Left renal cortex interstitium (tissue), 4 donors: ENCODE results near the gene RBBP8NL. TPM values are rescaled to one million over a fixed set of nuclear protein-coding genes. Genes with fewer than 3 reads are reported as not detected.
"Not testable (repeated sequence)": the region's sequence is repeated elsewhere in the genome, so short reads cannot be mapped to it uniquely, and the experiment has no call there.

Experiments used
- DNase-seq, 4 donors: peaks; one replicate each; pipeline ENCODE4 v3.0.0-alpha.2; 2013; ENCODE audit warnings: low read depth in 4 of 4, low spot score in 2 of 4, missing footprints in 1 of 4
- polyA plus RNA-seq, 4 donors: library from polyadenylated mRNA; unstranded; fragments of 120-200 nt; gene quantifications; one replicate each; pipeline ENCODE4 v1.2.1, GENCODE V29; 2013; ENCODE audit not compliant: insufficient read length in 4 of 4

RBBP8NL gene
- polyA plus RNA-seq, 4 donors, result 1.6 to 3.0 (median 2.0) TPM

DNA sequence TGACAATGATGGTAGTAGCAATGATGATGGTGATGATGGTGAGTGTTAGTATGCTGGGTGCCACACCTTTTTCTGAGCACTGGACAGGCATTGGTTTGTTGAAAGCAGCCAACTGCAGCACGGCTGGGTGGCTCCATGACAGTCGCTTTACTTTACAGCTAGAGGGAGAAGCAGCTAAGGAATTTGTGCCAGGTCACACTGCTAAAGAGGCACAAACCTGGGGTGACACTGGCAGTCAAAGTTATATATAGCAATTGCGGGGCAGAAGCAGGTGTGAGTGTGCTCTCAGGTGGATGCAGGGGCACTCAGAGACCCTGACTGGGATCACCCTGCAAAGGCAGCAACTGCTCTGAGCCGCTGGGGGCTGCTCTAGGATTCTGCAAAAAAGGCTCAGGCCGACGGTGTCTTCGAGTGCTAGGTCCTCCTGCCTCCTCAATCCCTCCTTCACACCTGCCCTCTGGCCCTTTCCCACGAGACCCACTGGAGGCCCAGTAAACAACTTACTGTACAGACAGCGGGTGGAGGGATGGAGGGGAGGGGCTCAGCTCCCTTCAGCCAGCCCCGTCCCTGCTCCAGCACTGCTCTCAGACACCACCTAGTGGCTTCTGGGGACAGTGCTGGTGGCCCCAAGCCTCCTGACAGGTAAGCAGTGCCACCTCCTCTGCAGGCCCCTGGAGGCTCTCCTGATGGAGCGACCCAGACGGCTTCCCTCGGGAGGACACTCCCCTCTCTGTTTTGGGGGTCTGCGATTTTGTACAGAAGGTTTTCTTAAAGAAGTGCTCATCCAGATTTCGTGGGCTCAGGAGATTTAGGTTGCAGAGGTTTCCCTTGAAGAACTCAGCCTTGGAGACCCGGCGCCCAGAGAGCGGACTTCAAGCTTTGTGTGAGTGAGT is 44.8 kb downstream of the RBBP8NL start:
- no peak for DNase-seq

DNA sequence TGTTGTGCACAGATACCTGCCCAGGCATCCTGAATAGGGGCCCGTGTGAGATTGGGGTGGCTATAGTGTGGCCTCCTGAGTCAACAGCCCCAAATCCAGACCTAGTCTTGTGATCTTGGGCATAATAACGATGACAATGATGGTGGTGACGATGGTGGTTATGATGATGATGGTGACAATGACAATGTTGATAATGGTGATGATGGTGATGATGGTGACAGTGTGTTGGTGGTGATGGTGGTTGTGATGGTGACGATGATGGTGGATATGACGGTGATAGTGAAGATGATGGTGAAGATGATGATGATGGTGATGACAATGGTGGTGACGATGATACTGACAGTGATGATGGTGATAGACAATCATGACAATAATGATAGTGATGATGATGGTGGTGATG is 45.5 kb downstream of the RBBP8NL start:
- DNase-seq, result no peak

DNA sequence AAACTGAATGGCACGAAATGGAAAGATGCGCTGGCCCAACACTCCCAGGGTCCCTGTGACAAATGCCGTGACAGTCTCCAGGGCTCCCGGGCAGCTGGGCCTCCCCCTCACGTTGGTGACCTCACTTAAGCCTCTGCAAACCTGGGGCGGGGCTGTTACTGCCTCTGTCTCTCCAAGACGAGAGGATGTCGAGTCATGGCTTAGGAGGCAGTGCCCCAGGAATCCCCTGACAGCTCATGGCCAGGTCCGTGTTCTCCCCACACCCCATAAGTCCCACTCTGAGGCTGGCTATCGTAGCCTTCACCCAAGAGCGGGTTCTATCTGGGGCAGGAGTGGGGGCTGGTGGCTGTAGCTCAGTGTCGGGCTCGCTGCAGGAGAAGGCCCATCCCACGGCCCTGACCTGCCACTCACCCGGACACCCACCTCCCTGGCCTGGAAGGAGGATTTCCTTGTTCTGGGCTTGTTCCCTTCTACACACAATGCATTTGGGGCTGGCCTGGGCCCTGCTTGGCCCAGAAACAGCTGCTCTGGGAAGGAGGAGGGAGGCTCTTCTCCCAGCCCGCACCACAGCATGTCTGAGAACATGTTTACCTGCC is 46.0 kb downstream of the RBBP8NL start:
- DNase-seq, result no peak

DNA sequence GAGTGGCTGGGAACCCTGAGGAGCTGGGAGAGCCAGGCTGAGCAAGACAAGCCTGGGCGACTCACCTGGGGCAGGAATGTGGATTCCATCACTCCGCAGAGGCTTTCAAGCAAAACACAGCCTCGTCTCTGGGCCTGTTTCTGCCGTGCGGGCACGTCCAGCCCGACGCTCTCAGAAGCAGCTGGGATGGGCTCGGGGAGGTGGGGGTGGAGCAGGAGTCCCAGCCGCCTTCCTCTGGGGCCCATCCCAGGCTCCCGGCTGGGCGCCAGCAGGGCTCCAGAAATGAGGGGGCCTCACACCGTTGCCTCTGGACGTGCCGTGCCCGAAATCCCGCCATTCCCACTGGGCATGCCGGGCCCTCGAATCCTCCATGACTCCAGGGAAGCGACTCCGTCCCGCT is 49.1 kb downstream of the RBBP8NL start:
- no peak for DNase-seq

DNA sequence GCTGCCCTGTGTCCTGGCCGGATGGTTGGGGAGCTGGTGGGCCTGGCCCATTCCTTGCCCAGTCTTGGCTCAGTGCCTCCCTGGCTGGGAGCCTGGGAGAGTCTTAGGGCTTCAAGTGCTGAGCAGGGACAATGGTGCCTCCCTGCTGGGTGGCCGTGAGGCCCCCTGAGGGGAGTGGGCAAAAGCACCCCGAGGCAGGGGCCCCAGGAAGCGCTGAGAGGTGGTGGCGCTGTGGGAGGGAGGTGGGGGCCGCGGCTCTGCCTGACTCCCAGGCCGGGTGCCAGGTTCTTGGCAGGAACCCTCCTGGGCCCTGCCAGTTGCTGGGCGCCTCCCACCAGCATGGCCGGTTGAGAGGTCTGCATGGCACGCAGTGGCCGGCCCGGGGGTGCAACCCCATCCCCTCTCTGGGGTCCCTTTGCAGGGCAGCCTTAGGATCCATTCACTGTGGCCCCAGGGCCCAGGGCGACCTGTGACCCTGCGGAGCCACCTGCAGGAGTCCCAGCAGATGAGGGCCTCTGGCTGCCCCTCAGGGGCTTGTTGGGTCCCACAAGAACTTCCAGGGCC is 49.6 kb downstream of the RBBP8NL start:
- DNase-seq, result no peak

DNA sequence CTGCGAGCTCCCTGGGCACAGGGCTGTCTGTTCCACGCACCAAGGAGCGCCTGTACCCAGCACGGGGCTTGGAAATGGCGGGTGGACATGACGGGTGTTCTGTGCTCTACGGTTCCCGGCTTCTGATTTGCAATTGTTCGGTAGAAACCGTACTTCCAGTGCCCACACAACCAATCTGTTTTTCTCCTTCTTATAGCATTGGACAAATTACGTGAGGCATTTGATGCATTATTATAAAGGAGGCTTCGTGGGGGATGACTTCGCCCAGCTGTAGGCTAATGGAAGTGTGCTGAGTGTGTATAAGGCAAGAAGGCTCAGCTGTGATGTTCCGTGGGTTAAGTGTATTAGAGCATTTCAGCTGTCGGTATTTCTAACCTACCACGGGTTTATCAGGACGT is 50.3 kb downstream of the RBBP8NL start:
- no peak for DNase-seq

DNA sequence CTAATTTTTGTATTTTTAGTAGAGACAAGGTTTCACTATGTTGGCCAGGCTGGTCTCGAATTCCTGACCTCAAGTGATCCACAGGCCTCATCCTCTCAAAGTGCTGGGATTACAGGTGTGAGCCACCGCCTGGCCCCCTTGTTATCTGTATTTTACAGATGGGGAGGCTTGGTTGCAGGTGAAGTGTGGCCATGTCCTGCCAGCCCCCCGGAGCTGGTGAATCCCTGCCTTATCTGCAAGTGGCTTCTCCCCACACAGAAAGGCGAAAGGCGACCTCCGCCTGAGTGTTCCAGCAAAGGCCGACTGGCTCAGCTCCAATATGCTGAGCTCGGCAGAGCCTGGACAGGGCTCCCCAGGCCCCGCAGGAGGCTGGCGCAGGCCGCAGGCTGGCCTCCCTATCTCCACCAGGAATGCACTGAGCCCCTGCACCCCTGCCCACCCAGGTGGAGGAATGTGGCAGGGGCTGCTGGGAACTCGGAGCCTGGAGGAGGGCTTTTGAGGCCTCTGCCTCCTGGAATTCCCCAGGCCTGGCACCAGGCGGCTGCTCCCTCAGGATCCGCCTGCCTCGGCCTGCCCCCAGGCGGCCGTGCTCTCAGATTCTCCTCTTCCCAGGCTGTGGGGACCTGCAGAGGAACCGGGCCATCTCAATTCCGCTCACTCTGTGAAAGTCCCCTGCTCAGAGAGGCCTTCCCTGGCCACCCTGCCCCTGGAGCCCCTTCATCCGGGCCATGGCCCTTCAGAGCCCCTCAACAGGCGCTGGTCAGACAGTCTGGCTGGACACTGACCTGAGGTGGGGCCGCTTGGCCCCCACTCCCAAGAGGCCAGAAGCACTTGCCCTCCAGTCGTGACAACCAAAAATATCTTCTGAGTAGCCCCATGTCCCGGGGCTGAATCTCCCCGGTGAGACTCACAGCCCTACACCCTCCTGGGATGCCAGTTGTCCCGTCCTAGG is 51.0 kb downstream of the RBBP8NL start:
- DNase-seq, result no peak

DNA sequence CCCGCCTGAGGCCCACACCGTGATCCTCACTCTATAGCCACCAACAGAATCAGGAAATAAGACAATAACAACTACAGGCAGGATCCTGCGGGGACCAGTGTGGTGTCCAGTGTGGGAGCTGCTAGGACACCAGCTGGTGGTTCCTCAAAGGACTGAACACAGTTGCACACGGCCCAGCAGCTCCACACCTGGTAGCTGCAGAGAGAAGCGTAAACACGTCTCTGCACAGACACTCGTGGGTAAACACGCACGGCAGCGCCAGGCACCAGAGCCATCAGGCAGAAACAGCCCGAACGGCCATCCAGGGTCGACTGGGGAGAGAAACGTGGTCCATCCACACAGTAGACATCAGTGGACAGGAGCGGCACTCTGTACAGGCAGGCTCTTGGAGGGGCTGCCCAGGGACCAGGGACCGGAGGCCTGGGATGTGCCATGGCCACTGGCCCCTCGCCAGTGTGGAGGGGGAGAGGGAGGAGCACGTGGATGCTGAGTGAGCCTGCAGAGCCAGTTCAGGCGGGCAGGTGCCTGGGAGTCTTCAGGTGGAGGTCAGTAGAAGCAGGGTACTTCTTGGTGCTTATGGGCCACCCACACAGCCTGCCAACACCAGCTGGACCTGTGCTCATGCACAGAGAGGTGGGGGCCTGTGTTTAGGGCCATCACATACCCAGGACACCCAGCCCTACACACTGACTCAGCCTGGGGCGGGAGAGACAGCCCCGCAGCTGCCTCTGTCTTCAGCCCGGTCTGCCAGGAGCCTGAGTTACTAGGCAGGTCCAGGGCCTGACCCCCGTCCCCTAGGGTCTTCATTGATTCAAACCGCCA is 52.8 kb downstream of the RBBP8NL start:
- DNase-seq, result no peak

DNA sequence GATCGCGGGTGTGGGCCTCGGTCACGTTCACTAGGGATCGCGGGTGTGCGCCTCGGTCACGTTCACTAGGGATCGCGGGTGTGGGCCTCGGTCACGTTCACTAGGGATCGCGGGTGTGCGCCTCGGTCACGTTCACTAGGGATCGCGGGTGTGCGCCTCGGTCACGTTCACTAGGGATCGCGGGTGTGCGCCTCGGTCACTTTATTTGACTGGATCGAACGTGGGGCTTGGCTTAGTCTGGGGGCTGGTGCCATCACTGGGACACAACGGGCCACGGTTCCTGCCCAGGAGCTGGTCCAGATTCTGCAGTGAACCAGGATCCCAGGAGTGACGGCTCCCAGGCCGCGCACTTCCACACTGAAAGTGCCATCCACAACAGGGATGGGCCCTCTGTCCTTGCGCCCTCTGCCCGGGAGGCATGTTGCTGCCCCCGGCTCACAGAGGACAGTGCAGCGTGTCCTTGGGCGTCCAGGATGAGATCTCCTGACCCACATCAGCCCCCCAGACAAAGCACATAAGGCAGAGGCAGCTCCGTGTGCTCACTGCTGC is 53.6 kb downstream of the RBBP8NL start:
- not testable (repeated sequence) for DNase-seq

DNA sequence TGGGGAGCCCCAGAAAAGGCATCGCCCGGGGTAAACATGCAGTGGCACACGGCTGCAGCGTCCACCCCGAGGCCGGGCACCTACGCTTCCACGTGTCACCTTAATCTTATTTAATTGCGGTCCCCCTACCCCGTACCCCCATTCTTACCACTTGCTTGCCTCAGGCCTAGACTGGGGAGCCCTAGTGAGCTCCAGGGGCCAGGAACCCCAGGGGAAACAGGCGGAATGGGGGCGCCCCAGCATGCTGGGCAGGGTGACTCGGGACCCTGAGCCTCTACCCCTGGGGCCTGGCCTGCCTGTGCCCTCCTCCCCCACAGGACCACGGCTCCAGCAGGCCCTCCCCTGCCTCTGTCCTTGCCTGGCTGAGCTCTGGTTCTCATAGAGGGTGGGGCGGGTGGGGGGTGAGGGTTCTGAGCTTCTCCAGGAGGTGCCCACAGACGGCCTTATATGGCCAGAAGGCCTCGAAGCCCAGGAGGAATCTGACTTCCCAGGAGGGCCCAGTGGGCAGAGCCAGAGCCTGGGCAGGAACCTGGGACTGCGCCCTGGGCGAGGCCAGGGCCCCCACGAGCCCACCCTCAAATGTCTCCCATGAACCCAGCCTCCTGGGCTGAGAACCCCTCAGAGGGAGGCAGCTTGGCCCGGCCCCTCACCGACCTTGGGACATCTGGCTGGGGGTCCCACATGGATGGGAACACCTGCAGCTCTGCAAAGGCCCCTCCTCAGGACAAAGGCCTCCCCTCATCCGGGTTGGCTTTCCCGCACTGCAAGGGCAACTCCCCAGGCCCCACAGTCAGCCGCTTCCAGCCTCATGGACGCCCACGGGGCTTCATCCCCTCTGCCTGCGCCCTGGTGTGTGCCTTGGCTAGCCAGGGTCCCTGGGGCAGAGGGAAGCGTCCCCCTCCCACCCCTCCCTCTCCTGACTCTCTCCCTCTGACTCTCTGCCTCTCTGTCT is 55.0 kb downstream of the RBBP8NL start:
- no peak for DNase-seq

DNA sequence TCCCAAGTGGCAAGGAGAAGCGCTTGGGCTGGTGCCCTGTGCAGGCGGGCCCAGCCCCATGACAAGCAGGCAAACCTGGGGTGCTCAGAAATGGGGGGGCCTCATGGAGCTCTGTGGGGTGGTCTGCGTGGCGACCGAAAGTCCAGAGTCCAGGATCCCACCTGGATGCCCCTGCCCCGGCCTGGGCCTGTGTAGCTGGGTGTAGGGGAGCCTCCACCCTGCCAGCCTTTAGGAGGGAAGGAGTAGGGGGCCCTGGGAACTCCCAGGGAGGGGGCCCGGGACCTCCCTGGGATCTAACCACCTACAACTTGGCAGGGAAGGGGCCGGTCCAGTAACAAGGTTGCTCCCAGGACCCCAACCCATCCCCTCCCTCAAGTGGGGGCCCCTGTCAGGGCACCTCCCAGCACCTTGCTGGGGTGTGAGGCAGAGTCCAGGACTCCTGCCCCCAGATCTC is 55.7 kb downstream of the RBBP8NL start:
- no peak for DNase-seq

DNA sequence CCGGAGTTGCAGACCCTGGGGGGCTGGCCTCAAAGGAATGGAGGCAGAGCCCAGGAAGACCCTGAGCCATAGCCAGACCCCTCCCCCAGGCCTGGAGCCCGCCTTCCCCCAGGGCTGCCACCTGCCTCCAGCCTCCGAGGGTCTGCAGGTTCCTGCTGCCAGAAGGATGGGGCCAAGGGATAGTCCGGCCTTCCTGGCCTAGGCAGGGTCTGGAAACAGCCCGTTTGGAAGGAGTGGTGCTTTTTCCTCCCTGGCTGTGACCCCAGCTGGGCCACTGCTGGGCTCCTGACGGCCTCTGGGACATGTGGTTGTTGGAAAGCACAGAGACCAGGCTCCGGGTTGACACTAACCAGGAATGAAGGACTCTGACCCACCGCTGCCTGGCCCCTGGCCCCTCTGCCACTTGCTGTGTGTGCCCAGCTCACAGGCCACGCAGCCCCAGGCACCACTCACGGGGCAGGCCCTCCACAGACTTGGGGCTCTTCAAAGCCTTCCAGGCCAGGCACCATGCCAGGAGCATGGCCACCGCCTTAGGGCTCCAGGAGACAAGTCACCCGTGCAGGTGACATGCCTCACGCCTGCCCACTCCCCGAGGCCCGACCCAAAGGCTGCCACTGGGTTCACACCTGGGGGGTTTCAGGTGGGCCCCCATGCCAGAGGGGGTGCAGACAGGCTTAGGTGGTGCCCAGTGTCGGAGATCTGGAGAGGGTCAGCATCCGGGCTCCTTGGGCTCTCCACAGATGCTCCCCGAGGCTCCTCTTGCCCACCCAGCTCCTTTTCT is 56.3 kb downstream of the RBBP8NL start:
- no peak for DNase-seq

DNA sequence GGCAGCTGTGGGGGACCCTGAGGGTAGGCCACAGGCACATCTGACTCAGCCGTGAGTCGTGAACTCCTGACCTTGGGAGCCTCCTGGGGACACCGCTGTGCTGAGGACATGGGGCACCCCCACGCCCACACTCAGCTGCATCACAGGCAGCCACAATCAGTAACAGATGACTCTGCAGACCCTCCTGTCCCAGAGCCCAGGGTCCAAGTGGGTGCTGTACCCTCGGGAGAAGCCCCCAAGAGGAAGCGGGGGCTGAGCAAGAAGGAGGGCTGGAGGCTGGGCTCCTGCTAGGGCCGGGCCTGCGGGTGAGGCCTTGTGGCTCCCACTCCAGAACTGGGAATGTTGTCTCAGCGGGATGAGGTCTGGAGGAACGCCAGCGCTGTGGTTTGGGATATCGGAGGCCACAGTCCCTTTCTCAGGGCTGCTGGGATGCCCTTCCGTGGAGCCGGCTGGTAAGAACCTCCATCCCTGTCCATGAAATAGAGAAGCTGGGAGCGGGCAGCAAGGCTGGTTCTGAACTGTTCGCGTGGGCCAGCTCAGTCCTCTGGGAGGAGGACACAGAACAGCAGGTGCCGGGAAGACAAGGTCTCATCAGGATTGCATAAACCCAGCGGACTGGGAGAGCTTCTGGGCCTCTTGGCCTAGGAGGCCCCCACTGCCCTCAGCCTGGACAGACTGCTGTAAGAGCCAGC is 57.1 kb downstream of the RBBP8NL start:
- no peak for DNase-seq

DNA sequence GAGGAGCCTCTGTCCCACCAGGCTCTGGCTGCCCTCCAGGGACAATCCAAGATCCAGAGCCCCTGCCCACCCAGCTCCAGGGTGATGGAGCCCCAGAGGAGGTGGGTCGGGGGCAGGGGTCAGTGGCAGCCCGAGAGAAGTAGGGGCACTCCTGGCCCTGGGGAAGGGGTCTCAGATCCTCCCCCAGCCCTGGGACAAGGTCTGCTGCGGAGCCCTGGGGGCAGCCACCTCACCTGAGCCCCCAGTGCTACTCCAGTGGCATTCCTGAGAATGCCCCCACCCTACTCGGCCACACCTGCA is 57.6 kb downstream of the RBBP8NL start:
- no peak for DNase-seq

DNA sequence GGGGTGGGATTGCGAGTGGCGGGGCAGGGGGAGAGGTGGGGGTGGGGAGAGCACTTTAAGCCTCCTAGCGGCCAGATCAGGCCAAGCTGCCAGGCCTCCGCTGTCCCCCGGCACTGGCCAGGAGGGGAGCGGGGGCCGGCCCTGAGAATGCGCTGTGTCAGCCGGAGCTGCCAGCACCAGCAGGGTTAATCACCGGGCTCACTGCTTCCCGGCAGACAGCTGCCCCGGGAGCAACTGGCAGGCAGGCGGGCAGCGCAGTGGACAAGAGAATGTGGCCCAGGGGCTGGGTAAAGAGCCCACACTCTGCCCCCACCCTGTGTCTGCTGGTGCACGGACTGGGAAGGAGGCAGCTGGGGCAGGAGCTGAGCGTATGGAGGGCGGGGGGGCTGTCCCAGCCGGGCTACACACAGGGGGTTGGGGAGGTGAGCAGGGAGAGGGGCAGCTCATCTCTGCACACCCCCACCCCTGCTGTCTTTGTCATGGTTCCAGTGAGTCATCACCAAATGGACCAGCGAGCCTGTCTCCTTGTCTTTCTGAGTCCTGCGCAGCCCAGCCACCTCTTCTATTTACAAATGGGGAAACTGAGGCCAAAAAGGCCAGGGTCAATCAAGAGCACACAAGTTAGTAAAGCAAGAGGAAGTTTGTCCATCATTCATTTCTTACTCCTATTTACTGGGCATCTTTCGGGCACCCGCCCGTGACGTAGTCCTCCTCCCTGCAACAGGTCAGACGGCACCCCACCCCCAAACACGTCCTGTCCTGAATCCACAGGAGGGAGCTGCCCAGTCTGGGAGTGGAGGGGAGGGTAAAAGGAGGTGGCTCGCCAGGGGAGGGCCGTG is 58.1 kb downstream of the RBBP8NL start:
- DNase-seq, result no peak

DNA sequence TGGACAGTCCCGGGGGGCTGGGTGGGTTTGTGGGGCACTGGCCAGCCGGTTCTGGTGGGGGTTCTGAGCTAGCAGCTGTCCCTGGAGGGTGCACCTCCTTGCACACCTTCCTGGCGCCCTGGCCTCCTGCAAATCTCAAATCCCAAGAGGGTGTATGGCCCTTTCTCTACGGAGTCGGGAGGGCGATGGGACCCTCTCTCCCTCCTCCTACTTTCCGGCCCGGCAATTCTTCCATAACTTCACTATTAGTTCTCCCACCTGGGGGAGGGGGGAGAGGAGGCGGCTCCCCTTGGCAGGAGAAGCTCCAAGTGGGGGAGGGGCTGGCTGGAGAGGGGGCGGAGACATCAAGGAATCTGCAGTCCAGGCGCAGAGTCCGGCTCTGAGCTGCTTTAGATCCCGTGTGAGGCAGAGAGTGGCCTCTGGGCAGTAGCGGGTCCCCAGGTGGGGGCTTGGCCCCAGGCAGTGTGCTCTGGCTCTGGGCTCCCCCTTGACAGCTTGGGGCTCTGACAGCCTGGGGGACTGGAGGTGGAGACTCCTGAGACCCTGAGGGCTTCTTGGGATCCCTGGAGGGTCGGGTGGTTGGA is 58.9 kb downstream of the RBBP8NL start:
- DNase-seq, result no peak
